Trophoblast cell (in vitro differentiated cells and primary cell): Measurements from ENCODE around the gene TUFT1.

ENCODE experiments used
- DNase-seq, 2 donors: peaks; one replicate each; pipeline ENCODE4 v3.0.0-alpha.2; 2016
- H2AFZ ChIP-seq: 2 replicates; pipeline ENCODE4 v1.6.1; 2013; ENCODE audit warnings: low read length, moderate library complexity, mild to moderate bottlenecking; ENCODE audit not compliant: insufficient read depth, poor library complexity
- H2AK5ac ChIP-seq: 2 replicates; pipeline ENCODE4 v1.6.1; 2013; ENCODE audit warnings: mild to moderate bottlenecking, low read length
- H2BK120ac ChIP-seq: 2 replicates; pipeline ENCODE4 v1.6.1; 2013; ENCODE audit warnings: low read length, mild to moderate bottlenecking, moderate library complexity; ENCODE audit not compliant: insufficient read depth, poor library complexity
- H2BK12ac ChIP-seq: 2 replicates; pipeline ENCODE4 v1.6.1; 2013; ENCODE audit warnings: mild to moderate bottlenecking, low read length, moderate library complexity
- H2BK5ac ChIP-seq: 2 replicates; pipeline ENCODE4 v1.6.1; 2013; ENCODE audit warnings: low read length, low read depth, moderate library complexity, mild to moderate bottlenecking; ENCODE audit not compliant: poor library complexity
- H3K14ac ChIP-seq: 2 replicates; pipeline ENCODE4 v1.6.1; 2013; ENCODE audit warnings: mild to moderate bottlenecking, low read length
- H3K18ac ChIP-seq: 2 replicates; pipeline ENCODE4 v1.6.1; 2013; ENCODE audit warnings: mild to moderate bottlenecking, low read length
- H3K23ac ChIP-seq: 2 replicates; pipeline ENCODE4 v1.6.1; 2013; ENCODE audit warnings: low read length
- H3K27ac ChIP-seq: 2 replicates; pipeline ENCODE4 v1.5.1; 2013; ENCODE audit warnings: low read depth, mild to moderate bottlenecking, inconsistent platforms, low read length, moderate library complexity
- H3K27me3 ChIP-seq: 2 replicates; pipeline ENCODE4 v1.6.1; 2013; ENCODE audit warnings: inconsistent platforms, mild to moderate bottlenecking, low read length, moderate library complexity; ENCODE audit not compliant: insufficient read depth
- H3K36me3 ChIP-seq, 2 experiments: 1 replicate in 1 of 2; 2 replicates in 1 of 2; pipeline ENCODE4 v1.6.1; 2013; ENCODE audit warnings: low read length in 2 of 2, mild to moderate bottlenecking in 2 of 2, moderate library complexity in 1 of 2; ENCODE audit not compliant: insufficient read depth in 2 of 2, control insufficient read depth in 1 of 2
- H3K4ac ChIP-seq: 2 replicates; pipeline ENCODE4 v1.6.1; 2013; ENCODE audit warnings: low read depth, mild to moderate bottlenecking, low read length, moderate library complexity
- H3K4me1 ChIP-seq, 2 experiments: 1 replicate in 1 of 2; 2 replicates in 1 of 2; pipeline ENCODE4 v1.6.1; 2013; ENCODE audit warnings: low read length in 2 of 2, mild to moderate bottlenecking in 2 of 2, moderate library complexity in 1 of 2; ENCODE audit not compliant: insufficient read depth in 2 of 2, control insufficient read depth in 1 of 2
- H3K4me2 ChIP-seq: 2 replicates; pipeline ENCODE4 v1.6.1; 2013; ENCODE audit warnings: inconsistent platforms, mild to moderate bottlenecking, low read length, moderate library complexity
- H3K4me3 ChIP-seq: 2 replicates; pipeline ENCODE4 v1.5.1; 2013; ENCODE audit warnings: mild to moderate bottlenecking, low read depth, low read length, inconsistent platforms
- H3K79me1 ChIP-seq: one replicate; pipeline ENCODE4 v1.6.1; 2013; ENCODE audit warnings: low read length
- H3K79me2 ChIP-seq: 2 replicates; pipeline ENCODE4 v1.6.1; 2013; ENCODE audit warnings: low read length, mild to moderate bottlenecking; ENCODE audit not compliant: control insufficient read depth, insufficient read depth, poor library complexity
- H3K9ac ChIP-seq: 2 replicates; pipeline ENCODE4 v1.6.1; 2013; ENCODE audit warnings: mild to moderate bottlenecking, low read length
- H3K9me3 ChIP-seq: 2 replicates; pipeline ENCODE4 v1.6.1; 2013; ENCODE audit warnings: low read depth, mild to moderate bottlenecking, control low read depth, inconsistent platforms, low read length; ENCODE audit not compliant: insufficient read depth
- H4K12ac ChIP-seq: 2 replicates; pipeline ENCODE4 v1.6.1; 2013; ENCODE audit warnings: low read depth, mild to moderate bottlenecking, low read length, moderate library complexity
- H4K8ac ChIP-seq: 2 replicates; pipeline ENCODE4 v1.6.1; 2013; ENCODE audit warnings: low read depth, mild to moderate bottlenecking, low read length, moderate library complexity
- H4K91ac ChIP-seq: one replicate; pipeline ENCODE4 v1.6.1; 2013; ENCODE audit warnings: low read depth, mild to moderate bottlenecking, low read length, moderate library complexity
- WGBS: extraction: QIAGEN DNeasy Blood & Tissue Kit; methylation state at CpG from one replicate; pipeline ENCODE4 v1.1.7; 2013; ENCODE audit warnings: missing lambda C conversion rate; ENCODE audit not compliant: insufficient read length, insufficient coverage; ENCODE audit errors: extremely low coverage; 5-methylcytosine and 5-hydroxymethylcytosine counted together

TUFT1 gene

GRCh38 chr1:151512801-151513625 lies 27.1 kb upstream of the TUFT1 start:
- H3K23ac ChIP-seq = no peak overlapping the region
- H2AFZ ChIP-seq = peak overlapping the region; percentile 27
- H3K4ac ChIP-seq = peak overlapping the region; percentile 88
- peak overlapping the region; percentile 95 for H2BK120ac ChIP-seq
- no peak overlapping the region for H4K12ac ChIP-seq
- peak overlapping the region; percentile 81 for H4K8ac ChIP-seq
- H3K9ac ChIP-seq = peak overlapping the region; percentile 14
- H2BK5ac ChIP-seq = peak overlapping the region; percentile 96
- H3K18ac ChIP-seq = peak overlapping the region; percentile 95
- no peaks in the 10 kb centered on the region for H3K36me3 ChIP-seq
- H3K4me3 ChIP-seq = peak overlapping the region; percentile 52
- peak overlapping the region; percentile 94 for H3K14ac ChIP-seq
- H3K4me1 ChIP-seq = peaks cover 25 to 39% of the 10 kb centered on the region in 2 experiments
- H2AK5ac ChIP-seq = peak overlapping the region; percentile 87
- H3K79me1 ChIP-seq = peaks cover 50% of the 10 kb centered on the region
- H2BK12ac ChIP-seq = peak overlapping the region; percentile 55
- H3K27ac ChIP-seq = peak overlapping the region; percentile 96
- no peaks in the 10 kb centered on the region for H3K27me3 ChIP-seq
- peak overlapping the region; percentile 98 for H4K91ac ChIP-seq
- H3K79me2 ChIP-seq = peaks cover 8% of the 10 kb centered on the region
- WGBS = no CpG with 5 or more reads among the region's 8 CpGs
- no peaks in the 10 kb centered on the region for H3K9me3 ChIP-seq
- H3K4me2 ChIP-seq = peak overlapping the region; percentile 62
- DNase-seq = peak; percentile 73 to 81

- Histone ChIP-seq H2BK120ac (peak overlapping the region; percentile 56), H2AK5ac (peak overlapping the region; percentile 2), H3K27ac (peak overlapping the region; percentile 96), H3K27me3 (no peaks in the 10 kb centered on the region), H4K12ac (no peak overlapping the region), H3K23ac (no peak overlapping the region), H3K36me3 (peaks cover 3 to 4% of the 10 kb centered on the region in 2 experiments), H3K18ac (peak overlapping the region; percentile 62), H4K8ac (peak overlapping the region; percentile 57), H3K4me1 (peaks cover 25 to 39% of the 10 kb centered on the region in 2 experiments), H3K9ac (no peak overlapping the region), H3K9me3 (no peaks in the 10 kb centered on the region), H3K79me2 (peaks cover 9% of the 10 kb centered on the region), H2BK12ac (peak overlapping the region; percentile 75), H3K4ac (peak overlapping the region; percentile 40), H3K4me3 (no peak overlapping the region), H3K14ac (peak overlapping the region; percentile 63), H3K4me2 (peak overlapping the region; percentile 62), H2BK5ac (peak overlapping the region; percentile 83), H3K79me1 (peaks cover 53% of the 10 kb centered on the region), H4K91ac (peak overlapping the region; percentile 82), H2AFZ (no peak overlapping the region)
- no CpG with 5 or more reads among the region's 6 CpGs for WGBS
- DNase-seq = peak; percentile 25 to 57
Measured at GRCh38 chr1:151513626-151514121, 26.4 kb upstream of the TUFT1 start.

GRCh38 chr1:151514366-151514765 lies 25.7 kb upstream of the TUFT1 start:
- H3K4me2 ChIP-seq = peak overlapping the region; percentile 62
- no peaks in the 10 kb centered on the region for H3K27me3 ChIP-seq
- peak overlapping the region; percentile 57 for H4K8ac ChIP-seq
- H3K23ac ChIP-seq = no peak overlapping the region
- no peak overlapping the region for H2AFZ ChIP-seq
- peak overlapping the region; percentile 75 for H2BK12ac ChIP-seq
- H3K79me1 ChIP-seq = peaks cover 52% of the 10 kb centered on the region
- peak overlapping the region; percentile 2 for H2AK5ac ChIP-seq
- H2BK120ac ChIP-seq = peak overlapping the region; percentile 56
- peak overlapping the region; percentile 40 for H3K4ac ChIP-seq
- H2BK5ac ChIP-seq = peak overlapping the region; percentile 83
- H3K9ac ChIP-seq = no peak overlapping the region
- H3K4me1 ChIP-seq = peaks cover 23 to 36% of the 10 kb centered on the region in 2 experiments
- H3K9me3 ChIP-seq = no peaks in the 10 kb centered on the region
- peaks cover 13% of the 10 kb centered on the region for H3K79me2 ChIP-seq
- H3K27ac ChIP-seq = peak overlapping the region; percentile 96
- peak overlapping the region; percentile 62 for H3K18ac ChIP-seq
- H3K14ac ChIP-seq = peak overlapping the region; percentile 63
- H4K12ac ChIP-seq = no peak overlapping the region
- no peak for DNase-seq
- no CpG with 5 or more reads among the region's 4 CpGs for WGBS
- peaks cover 10% of the 10 kb centered on the region in 2 experiments for H3K36me3 ChIP-seq
- H4K91ac ChIP-seq = peak overlapping the region; percentile 82
- no peak overlapping the region for H3K4me3 ChIP-seq

GRCh38 chr1:151515265-151515664 lies 24.8 kb upstream of the TUFT1 start:
- Histone ChIP-seq H3K27ac (peak overlapping the region; percentile 96), H3K18ac (no peak overlapping the region), H3K4me3 (no peak overlapping the region), H2AK5ac (no peak overlapping the region), H2BK12ac (peak overlapping the region; percentile 78), H3K79me2 (peaks cover 14% of the 10 kb centered on the region), H3K23ac (no peak overlapping the region), H3K14ac (no peak overlapping the region), H2BK120ac (peak overlapping the region; percentile 41), H3K4ac (no peak overlapping the region), H3K79me1 (peaks cover 51% of the 10 kb centered on the region), H3K4me2 (no peak overlapping the region), H3K4me1 (peaks cover 28 to 41% of the 10 kb centered on the region in 2 experiments), H3K27me3 (no peaks in the 10 kb centered on the region), H4K91ac (peak overlapping the region; percentile 79), H4K8ac (peak overlapping the region; percentile 38), H3K9me3 (no peaks in the 10 kb centered on the region), H4K12ac (no peak overlapping the region), H2AFZ (no peak overlapping the region), H3K9ac (no peak overlapping the region), H3K36me3 (peaks cover 12 to 15% of the 10 kb centered on the region in 2 experiments), H2BK5ac (peak overlapping the region; percentile 36)
- WGBS = no CpG with 5 or more reads among the region's 4 CpGs
- no peak for DNase-seq
